ENCODE data around the gene ZNF81. TPM values are rescaled to one million over a fixed set of nuclear protein-coding genes. Genes with fewer than 3 reads are reported as not detected.

The ZNF81 gene
- total and polyA plus RNA-seq, 2 experiments from 2014 or later: 6.1 to 8.9 TPM

DNA sequence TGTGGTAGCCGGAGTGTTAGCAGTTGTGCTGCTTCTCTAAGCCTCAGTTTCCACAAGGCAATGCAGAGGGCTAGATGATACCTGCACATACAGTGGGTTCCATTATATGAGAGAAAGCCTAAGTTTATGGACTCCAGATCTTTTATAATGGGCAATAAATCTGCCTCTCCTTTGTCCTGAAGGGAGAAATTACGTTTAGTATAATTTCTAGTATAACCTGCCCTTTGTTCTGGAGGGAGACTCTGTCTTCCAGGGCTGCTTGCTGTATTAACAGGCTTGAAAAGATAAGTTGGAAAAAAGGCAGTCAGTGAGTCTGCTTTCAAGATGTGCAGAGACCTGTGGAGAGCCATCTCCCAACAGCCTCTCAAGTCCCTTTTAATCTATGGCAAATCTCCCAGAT is 42.8 kb downstream of the ZNF81 start:
- H3K4me2 ChIP-seq: no peak overlapping the region
- H3K36me3 ChIP-seq (ENCODE audit: insufficient read depth): no peaks in the 10 kb centered on the region
- no peaks in the 10 kb centered on the region for H3K9me2 ChIP-seq (ENCODE audit: insufficient read depth)
- H3K4me1 ChIP-seq (ENCODE audit: insufficient read depth): peaks cover 10% of the 10 kb centered on the region
- DNase-seq (ENCODE audit: low spot score) (no peak), ATAC-seq (no peak)
- no peak overlapping the region for H3K4me3 Mint-ChIP-seq
- no peaks in the 10 kb centered on the region for H3F3A ChIP-seq (replicated peaks; ENCODE audit: low read depth)
- TF ChIP-seq, protein P1, sequence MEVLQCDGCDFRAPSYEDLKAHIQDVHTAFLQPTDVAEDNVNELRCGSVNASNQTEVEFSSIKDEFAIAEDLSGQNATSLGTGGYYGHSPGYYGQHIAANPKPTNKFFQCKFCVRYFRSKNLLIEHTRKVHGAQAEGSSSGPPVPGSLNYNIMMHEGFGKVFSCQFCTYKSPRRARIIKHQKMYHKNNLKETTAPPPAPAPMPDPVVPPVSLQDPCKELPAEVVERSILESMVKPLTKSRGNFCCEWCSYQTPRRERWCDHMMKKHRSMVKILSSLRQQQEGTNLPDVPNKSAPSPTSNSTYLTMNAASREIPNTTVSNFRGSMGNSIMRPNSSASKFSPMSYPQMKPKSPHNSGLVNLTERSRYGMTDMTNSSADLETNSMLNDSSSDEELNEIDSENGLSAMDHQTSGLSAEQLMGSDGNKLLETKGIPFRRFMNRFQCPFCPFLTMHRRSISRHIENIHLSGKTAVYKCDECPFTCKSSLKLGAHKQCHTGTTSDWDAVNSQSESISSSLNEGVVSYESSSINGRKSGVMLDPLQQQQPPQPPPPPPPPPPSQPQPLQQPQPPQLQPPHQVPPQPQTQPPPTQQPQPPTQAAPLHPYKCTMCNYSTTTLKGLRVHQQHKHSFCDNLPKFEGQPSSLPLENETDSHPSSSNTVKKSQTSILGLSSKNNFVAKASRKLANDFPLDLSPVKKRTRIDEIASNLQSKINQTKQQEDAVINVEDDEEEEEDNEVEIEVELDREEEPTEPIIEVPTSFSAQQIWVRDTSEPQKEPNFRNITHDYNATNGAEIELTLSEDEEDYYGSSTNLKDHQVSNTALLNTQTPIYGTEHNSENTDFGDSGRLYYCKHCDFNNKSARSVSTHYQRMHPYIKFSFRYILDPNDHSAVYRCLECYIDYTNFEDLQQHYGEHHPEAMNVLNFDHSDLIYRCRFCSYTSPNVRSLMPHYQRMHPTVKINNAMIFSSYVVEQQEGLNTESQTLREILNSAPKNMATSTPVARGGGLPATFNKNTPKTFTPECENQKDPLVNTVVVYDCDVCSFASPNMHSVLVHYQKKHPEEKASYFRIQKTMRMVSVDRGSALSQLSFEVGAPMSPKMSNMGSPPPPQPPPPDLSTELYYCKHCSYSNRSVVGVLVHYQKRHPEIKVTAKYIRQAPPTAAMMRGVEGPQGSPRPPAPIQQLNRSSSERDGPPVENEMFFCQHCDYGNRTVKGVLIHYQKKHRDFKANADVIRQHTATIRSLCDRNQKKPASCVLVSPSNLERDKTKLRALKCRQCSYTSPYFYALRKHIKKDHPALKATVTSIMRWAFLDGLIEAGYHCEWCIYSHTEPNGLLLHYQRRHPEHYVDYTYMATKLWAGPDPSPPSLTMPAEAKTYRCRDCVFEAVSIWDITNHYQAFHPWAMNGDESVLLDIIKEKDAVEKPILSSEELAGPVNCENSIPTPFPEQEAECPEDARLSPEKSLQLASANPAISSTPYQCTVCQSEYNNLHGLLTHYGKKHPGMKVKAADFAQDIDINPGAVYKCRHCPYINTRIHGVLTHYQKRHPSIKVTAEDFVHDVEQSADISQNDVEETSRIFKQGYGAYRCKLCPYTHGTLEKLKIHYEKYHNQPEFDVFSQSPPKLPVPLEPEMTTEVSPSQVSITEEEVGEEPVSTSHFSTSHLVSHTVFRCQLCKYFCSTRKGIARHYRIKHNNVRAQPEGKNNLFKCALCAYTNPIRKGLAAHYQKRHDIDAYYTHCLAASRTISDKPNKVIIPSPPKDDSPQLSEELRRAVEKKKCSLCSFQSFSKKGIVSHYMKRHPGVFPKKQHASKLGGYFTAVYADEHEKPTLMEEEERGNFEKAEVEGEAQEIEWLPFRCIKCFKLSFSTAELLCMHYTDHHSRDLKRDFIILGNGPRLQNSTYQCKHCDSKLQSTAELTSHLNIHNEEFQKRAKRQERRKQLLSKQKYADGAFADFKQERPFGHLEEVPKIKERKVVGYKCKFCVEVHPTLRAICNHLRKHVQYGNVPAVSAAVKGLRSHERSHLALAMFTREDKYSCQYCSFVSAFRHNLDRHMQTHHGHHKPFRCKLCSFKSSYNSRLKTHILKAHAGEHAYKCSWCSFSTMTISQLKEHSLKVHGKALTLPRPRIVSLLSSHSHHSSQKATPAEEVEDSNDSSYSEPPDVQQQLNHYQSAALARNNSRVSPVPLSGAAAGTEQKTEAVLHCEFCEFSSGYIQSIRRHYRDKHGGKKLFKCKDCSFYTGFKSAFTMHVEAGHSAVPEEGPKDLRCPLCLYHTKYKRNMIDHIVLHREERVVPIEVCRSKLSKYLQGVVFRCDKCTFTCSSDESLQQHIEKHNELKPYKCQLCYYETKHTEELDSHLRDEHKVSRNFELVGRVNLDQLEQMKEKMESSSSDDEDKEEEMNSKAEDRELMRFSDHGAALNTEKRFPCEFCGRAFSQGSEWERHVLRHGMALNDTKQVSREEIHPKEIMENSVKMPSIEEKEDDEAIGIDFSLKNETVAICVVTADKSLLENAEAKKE (CRISPR knock-in tag; IDR thresholded peaks at IDR 0.05): no peak
- H3K79me2 ChIP-seq (replicated peaks; ENCODE audit: insufficient read depth): no peaks in the 10 kb centered on the region
- H3K27me3 ChIP-seq (ENCODE audit: insufficient read depth): no peaks in the 10 kb centered on the region
- H3K27ac ChIP-seq (ENCODE audit: low read depth): no peak overlapping the region
- H3K4me3 ChIP-seq: no peak overlapping the region
- H4K20me1 ChIP-seq (replicated peaks; ENCODE audit: insufficient read depth): no peaks in the 10 kb centered on the region
- H2AFZ ChIP-seq: no peak overlapping the region
- H3K9me3 Mint-ChIP-seq: peaks cover 12% of the 10 kb centered on the region
- H3K36me3 Mint-ChIP-seq (ENCODE audit: low read depth): peaks cover 49% of the 10 kb centered on the region
- no peak overlapping the region for H3K27ac Mint-ChIP-seq
- H3K4me1 Mint-ChIP-seq: peaks cover 7% of the 10 kb centered on the region
- no peaks in the 10 kb centered on the region for H3K27me3 Mint-ChIP-seq (ENCODE audit: insufficient read depth, low read depth, poor library complexity)

DNA sequence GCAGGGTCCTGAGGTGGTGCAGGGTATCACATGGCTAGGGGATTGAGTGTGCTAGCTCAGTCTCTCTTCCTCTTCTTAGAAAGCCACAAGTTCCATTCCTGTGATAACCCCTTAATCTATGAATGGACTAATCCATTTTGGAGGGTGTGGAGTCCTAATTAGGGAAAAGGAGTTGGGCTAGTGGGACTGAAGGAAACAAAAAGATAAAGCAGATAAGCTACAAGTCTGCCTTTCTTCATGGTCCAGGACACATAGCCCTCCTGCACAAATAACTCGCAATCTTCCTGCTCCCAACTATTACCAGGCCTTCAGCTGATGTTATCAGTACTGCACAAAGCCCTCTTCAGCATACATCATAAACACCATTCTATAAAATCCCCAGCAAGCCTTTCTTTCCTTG is 44.2 kb downstream of the ZNF81 start:
- no peak overlapping the region for H3K27ac ChIP-seq (ENCODE audit: low read depth)
- H3K79me2 ChIP-seq (replicated peaks; ENCODE audit: insufficient read depth): no peaks in the 10 kb centered on the region
- no peaks in the 10 kb centered on the region for H3K4me1 Mint-ChIP-seq
- H3K27me3 Mint-ChIP-seq (ENCODE audit: insufficient read depth, low read depth, poor library complexity): no peaks in the 10 kb centered on the region
- H3K36me3 Mint-ChIP-seq (ENCODE audit: low read depth): peaks cover 51% of the 10 kb centered on the region
- no peak overlapping the region for H3K4me3 Mint-ChIP-seq
- H3K36me3 ChIP-seq (ENCODE audit: insufficient read depth): no peaks in the 10 kb centered on the region
- DNase-seq (ENCODE audit: low spot score) (no peak), ATAC-seq (no peak)
- no peak overlapping the region for H3K4me2 ChIP-seq
- no peaks in the 10 kb centered on the region for H3K27me3 ChIP-seq (ENCODE audit: insufficient read depth)
- no peaks in the 10 kb centered on the region for H3F3A ChIP-seq (replicated peaks; ENCODE audit: low read depth)
- no peaks in the 10 kb centered on the region for H4K20me1 ChIP-seq (replicated peaks; ENCODE audit: insufficient read depth)
- H3K4me1 ChIP-seq (ENCODE audit: insufficient read depth): peaks cover 2% of the 10 kb centered on the region
- H3K27ac Mint-ChIP-seq: no peak overlapping the region
- no peak overlapping the region for H2AFZ ChIP-seq
- peaks cover 11% of the 10 kb centered on the region for H3K9me3 Mint-ChIP-seq
- H3K9me2 ChIP-seq (ENCODE audit: insufficient read depth): no peaks in the 10 kb centered on the region
- H3K4me3 ChIP-seq: no peak overlapping the region
- TF ChIP-seq, protein P1 (CRISPR knock-in tag; IDR thresholded peaks at IDR 0.05): no peak
- TF ChIP-seq, protein P2, sequence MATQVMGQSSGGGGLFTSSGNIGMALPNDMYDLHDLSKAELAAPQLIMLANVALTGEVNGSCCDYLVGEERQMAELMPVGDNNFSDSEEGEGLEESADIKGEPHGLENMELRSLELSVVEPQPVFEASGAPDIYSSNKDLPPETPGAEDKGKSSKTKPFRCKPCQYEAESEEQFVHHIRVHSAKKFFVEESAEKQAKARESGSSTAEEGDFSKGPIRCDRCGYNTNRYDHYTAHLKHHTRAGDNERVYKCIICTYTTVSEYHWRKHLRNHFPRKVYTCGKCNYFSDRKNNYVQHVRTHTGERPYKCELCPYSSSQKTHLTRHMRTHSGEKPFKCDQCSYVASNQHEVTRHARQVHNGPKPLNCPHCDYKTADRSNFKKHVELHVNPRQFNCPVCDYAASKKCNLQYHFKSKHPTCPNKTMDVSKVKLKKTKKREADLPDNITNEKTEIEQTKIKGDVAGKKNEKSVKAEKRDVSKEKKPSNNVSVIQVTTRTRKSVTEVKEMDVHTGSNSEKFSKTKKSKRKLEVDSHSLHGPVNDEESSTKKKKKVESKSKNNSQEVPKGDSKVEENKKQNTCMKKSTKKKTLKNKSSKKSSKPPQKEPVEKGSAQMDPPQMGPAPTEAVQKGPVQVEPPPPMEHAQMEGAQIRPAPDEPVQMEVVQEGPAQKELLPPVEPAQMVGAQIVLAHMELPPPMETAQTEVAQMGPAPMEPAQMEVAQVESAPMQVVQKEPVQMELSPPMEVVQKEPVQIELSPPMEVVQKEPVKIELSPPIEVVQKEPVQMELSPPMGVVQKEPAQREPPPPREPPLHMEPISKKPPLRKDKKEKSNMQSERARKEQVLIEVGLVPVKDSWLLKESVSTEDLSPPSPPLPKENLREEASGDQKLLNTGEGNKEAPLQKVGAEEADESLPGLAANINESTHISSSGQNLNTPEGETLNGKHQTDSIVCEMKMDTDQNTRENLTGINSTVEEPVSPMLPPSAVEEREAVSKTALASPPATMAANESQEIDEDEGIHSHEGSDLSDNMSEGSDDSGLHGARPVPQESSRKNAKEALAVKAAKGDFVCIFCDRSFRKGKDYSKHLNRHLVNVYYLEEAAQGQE (IDR thresholded peaks at IDR 0.05; ENCODE audit: unreplicated experiment): no peak

All from GM23338 (cell line).